HepG2 (cell line): ENCODE measurements around the gene PSORS1C2. TPM values are rescaled to one million over a fixed set of nuclear protein-coding genes. Genes with fewer than 3 reads are reported as not detected.

Experiments used
- ATAC-seq: fragments of 200-7000 bp; cut with Tn5 transposase; 3 replicates; pipeline ENCODE4 v1.9.1; 2020; ENCODE audit warnings: mild to moderate bottlenecking, moderate library complexity
- Bru-seq: library from RNA; stranded (reverse); fragments of 400-500 nt; gene quantifications from one replicate; lab custom pipeline; 2021; lab: Mats Ljungman, UMichigan
- BruChase-seq, 2 experiments: library from RNA; stranded (reverse); fragments of 400-500 nt; gene quantifications; one replicate each; lab custom pipeline; 2021; lab: Mats Ljungman, UMichigan
- BruUV-seq: library from RNA; stranded (reverse); fragments of 400-500 nt; replicated peaks from 2 replicates; lab custom pipeline; 2021; lab: Mats Ljungman, UMichigan
- CTCF ChIA-PET: fragments of 300-600 bp; formaldehyde crosslinking; extraction: SDS; loops from one replicate; lab custom pipeline; 2021; ENCODE audit warnings: low total read pairs, inconsistent platforms, low intra/inter-chr PET ratio; lab: Yijun Ruan, JAX
- POLR2A ChIA-PET: fragments of 350-600 bp; sonication (Branson Sonifier 250); formaldehyde crosslinking; loops from one replicate; lab custom pipeline; 2020; ENCODE audit warnings: antibody characterized with exemption, inconsistent platforms; lab: Yijun Ruan, JAX
- DNase-seq: peaks from one replicate; pipeline ENCODE4 v3.0.0-alpha.2; 2015; ENCODE audit warnings: low spot score
- FAIRE-seq: peaks from 3 replicates; lab custom pipeline; 2011; peaks lifted over from hg19 to GRCh38; lab: Jason Lieb, UNC
- H2AFZ ChIP-seq: one replicate; pipeline ENCODE4 v1.6.1; 2011; ENCODE audit warnings: low read length, inconsistent platforms
- H3K27ac ChIP-seq: fragments of 300-600 bp; 3 replicates; pipeline ENCODE4 v1.8.0; 2011; ENCODE audit warnings: mixed run types, mild to moderate bottlenecking, mixed read lengths, low read length, inconsistent platforms; ENCODE audit not compliant: insufficient read depth; ENCODE audit errors: extremely low read length
- H3K27me3 ChIP-seq, 2 experiments: fragments of 200-600 bp in 1 of 2; 2 replicates in 1 of 2; 3 replicates in 1 of 2; pipeline versions ENCODE4 v1.6.0 to v1.8.0; 2011; ENCODE audit warnings: low read length in 2 of 2, mild to moderate bottlenecking in 2 of 2, moderate library complexity in 2 of 2, inconsistent platforms in 1 of 2; ENCODE audit not compliant: insufficient read depth in 2 of 2, control insufficient read depth in 1 of 2
- H3K36me3 ChIP-seq, 2 experiments: fragments of 200-600 bp in 1 of 2; replicated peaks in 1 of 2; 2 replicates in 1 of 2; 3 replicates in 1 of 2; pipeline versions ENCODE4 v1.5.1 to v1.8.0; 2011; ENCODE audit warnings: low read length in 2 of 2, inconsistent platforms in 1 of 2; ENCODE audit not compliant: insufficient read depth in 2 of 2, control insufficient read depth in 1 of 2
- H3K4me1 ChIP-seq: 2 replicates; pipeline ENCODE4 v1.5.1; 2012; ENCODE audit warnings: low read length, inconsistent platforms; ENCODE audit not compliant: insufficient read depth
- H3K4me2 ChIP-seq: 2 replicates; pipeline ENCODE4 v1.6.0; 2011; ENCODE audit warnings: low read depth, low read length, inconsistent platforms
- H3K4me3 ChIP-seq, 3 experiments: fragments of 200-600 bp in 1 of 3; sonication (generic), shearing (Covaris generic) in 1 of 3; replicated peaks in 1 of 3; 2 replicates each; pipeline ENCODE4 v1.5.1; 2011 to 2016; ENCODE audit warnings: low read length in 3 of 3, inconsistent platforms in 2 of 3, low read depth in 2 of 3, mild to moderate bottlenecking in 2 of 3, control low read depth in 1 of 3, mixed read lengths in 1 of 3; ENCODE audit not compliant: insufficient read depth in 1 of 3
- H3K79me2 ChIP-seq: one replicate; pipeline ENCODE4 v1.6.1; 2011; ENCODE audit warnings: low read length, inconsistent platforms; ENCODE audit not compliant: insufficient read depth
- H3K9ac ChIP-seq: 2 replicates; pipeline ENCODE4 v1.6.0; 2011; ENCODE audit warnings: mild to moderate bottlenecking, low read depth, low read length, inconsistent platforms; ENCODE audit not compliant: insufficient read depth
- H3K9me3 ChIP-seq: 2 replicates; pipeline ENCODE4 v1.5.1; 2012; ENCODE audit warnings: mild to moderate bottlenecking, low read length
- H4K20me1 ChIP-seq: 2 replicates; pipeline ENCODE4 v1.6.0; 2011; ENCODE audit warnings: inconsistent platforms, mild to moderate bottlenecking, low read length, moderate library complexity; ENCODE audit not compliant: insufficient read depth
- ATF4 ChIP-seq, 2 experiments: fragments of 450-650 bp in 1 of 2; sonication (generic) in 1 of 2; formaldehyde crosslinking; IDR thresholded peaks; 2 replicates each; pipeline versions ENCODE4 v1.5.0 to v1.8.0; 2020 to 2022; ENCODE audit warnings: mild to moderate bottlenecking in 1 of 2, missing genetic modification reagents in 1 of 2
- IKZF5 ChIP-seq: IDR thresholded peaks from 2 replicates; pipeline ENCODE4 v1.6.1; 2018; ENCODE audit warnings: missing genetic modification reagents, mild to moderate bottlenecking, missing compliant biosample characterization
- RARG ChIP-seq: sonication (generic); formaldehyde crosslinking; IDR thresholded peaks from 2 replicates; pipeline ENCODE4 v1.4.0; 2020; ENCODE audit warnings: low read depth, mild to moderate bottlenecking, missing genetic modification reagents
- SUZ12 ChIP-seq: fragments of 150-350 bp; IDR thresholded peaks from 2 replicates; pipeline ENCODE4 v1.6.1; 2014; ENCODE audit warnings: low read depth, low read length
- ZFP82 ChIP-seq: sonication (generic); formaldehyde crosslinking; IDR thresholded peaks from 2 replicates; pipeline ENCODE4 v1.5.1; 2020; ENCODE audit warnings: mild to moderate bottlenecking, missing genetic modification reagents, borderline replicate concordance
- ZNF512 ChIP-seq: sonication (generic); formaldehyde crosslinking; IDR thresholded peaks from 2 replicates; pipeline ENCODE4 v1.4.0; 2020; ENCODE audit warnings: mild to moderate bottlenecking, missing genetic modification reagents
- ZNF572 ChIP-seq: sonication (generic); formaldehyde crosslinking; IDR thresholded peaks from 2 replicates; pipeline ENCODE4 v1.5.1; 2020; ENCODE audit warnings: mild to moderate bottlenecking, missing genetic modification reagents
- WGBS: methylation state at CpG from one replicate; pipeline ENCODE4 v1.1.6; 2017; ENCODE audit warnings: low lambda C conversion rate; 5-methylcytosine and 5-hydroxymethylcytosine counted together
- in situ Hi-C: cut with HindIII; loops from 2 replicates; pipeline ENCODE4 v1.10.0; 2017; ENCODE audit warnings: low pct_unique_long_range_greater_than_20kb; ENCODE audit not compliant: extremely low pct_ligation_motif_present
- intact Hi-C: fragments of 100-400 bp; cut with micrococcal nuclease; formaldehyde crosslinking; loops from one replicate; pipeline ENCODE4 v1.10.0; 2022; ENCODE audit not compliant: unreplicated experiment
- long read RNA-seq, 2 experiments: library from RNA in 1 of 2; library from polyadenylated mRNA in 1 of 2; stranded (forward) in 1 of 2; unstranded in 1 of 2; transcript quantifications; one replicate each; pipeline ENCODE4 v2.0.0, GENCODE V29; 2019 to 2022
- polyA minus RNA-seq, 3 experiments: library from RNA; depleted of rRNA, polyadenylated mRNA; stranded (reverse); fragments of >200 nt; gene quantifications; 2 replicates each; pipeline ENCODE4 v1.2.3, GENCODE V29; 2011; ENCODE audit warnings: low replicate concordance in 1 of 3
- polyA plus RNA-seq, 8 experiments: library from polyadenylated mRNA; depleted of rRNA in 3 of 8; stranded (reverse) in 7 of 8; unstranded in 1 of 8; fragments of >200 nt; fragmentation: Illumina TruSeq in 4 of 8; extraction: Trizol in 4 of 8; gene quantifications; 2 replicates each; pipeline versions ENCODE4 v1.2.1 to v1.2.3, GENCODE V29; 2011 to 2016; ENCODE audit warnings: low read depth in 4 of 8, missing spikeins in 1 of 8, mixed read lengths in 1 of 8; ENCODE audit not compliant: insufficient read depth in 1 of 8
- total RNA-seq, 5 experiments: library from RNA; depleted of rRNA; stranded (reverse); fragments of >200 nt; fragmentation: Illumina TruSeq; extraction: Trizol; gene quantifications; 2 replicates each; pipeline ENCODE4 v1.2.3, GENCODE V29; 2016; ENCODE audit warnings: low read depth in 1 of 5
- TF ChIP-seq, protein P1 (sequence below): sonication (generic); formaldehyde crosslinking; IDR thresholded peaks from 2 replicates; pipeline ENCODE4 v1.4.0; 2020; ENCODE audit warnings: mild to moderate bottlenecking, missing genetic modification reagents

Gene PSORS1C2
- total RNA-seq (2016; rRNA removed; fragmentation: Illumina TruSeq; extraction: Trizol) (not detected in 2 replicates), polyA plus RNA-seq (2011; rRNA removed) (not detected in 2 replicates), polyA minus RNA-seq (2011; rRNA and poly(A)+ RNA removed; ENCODE audit: low replicate concordance) (not detected in 2 replicates), Bru-seq, nascent RNA (not detected), BruChase-seq, experiment 1, labeled RNA remaining after a 6-hour chase (not detected), BruChase-seq, experiment 2, labeled RNA remaining after a 2-hour chase (not detected)
- total RNA-seq (2016; cell fraction: cytosol; rRNA removed; fragmentation: Illumina TruSeq; extraction: Trizol; ENCODE audit: low read depth) = not detected in 2 replicates
- not detected in 2 replicates for total RNA-seq (2016; cell fraction: insoluble cytoplasmic fraction; rRNA removed; fragmentation: Illumina TruSeq; extraction: Trizol)
- total RNA-seq (2016; cell fraction: membrane; rRNA removed; fragmentation: Illumina TruSeq; extraction: Trizol) = not detected in 2 replicates
- total RNA-seq (2016; cell fraction: nucleus; rRNA removed; fragmentation: Illumina TruSeq; extraction: Trizol) = not detected in 2 replicates
- polyA plus RNA-seq (2011; cell fraction: cytosol; rRNA removed) = not detected in 2 replicates
- polyA plus RNA-seq (2011; cell fraction: nucleus; rRNA removed) = not detected in 2 replicates
- not detected in 2 replicates for polyA plus RNA-seq (2012)
- not detected in 2 replicates for polyA plus RNA-seq (2016; cell fraction: cytosol; fragmentation: Illumina TruSeq; extraction: Trizol; ENCODE audit: low read depth)
- not detected in 2 replicates for polyA plus RNA-seq (2016; cell fraction: insoluble cytoplasmic fraction; fragmentation: Illumina TruSeq; extraction: Trizol; ENCODE audit: low read depth)
- polyA plus RNA-seq (2016; cell fraction: membrane; fragmentation: Illumina TruSeq; extraction: Trizol; ENCODE audit: low read depth) = not detected in 2 replicates
- not detected in 2 replicates for polyA plus RNA-seq (2016; cell fraction: nucleus; fragmentation: Illumina TruSeq; extraction: Trizol; ENCODE audit: insufficient read depth, low read depth)
- polyA minus RNA-seq (2011; cell fraction: cytosol; rRNA and poly(A)+ RNA removed) = not detected in 2 replicates
- not detected in 2 replicates for polyA minus RNA-seq (2011; cell fraction: nucleus; rRNA and poly(A)+ RNA removed)
- long read RNA-seq, experiment 1 = 0 reads
- long read RNA-seq, experiment 2 = 0 reads

DNA sequence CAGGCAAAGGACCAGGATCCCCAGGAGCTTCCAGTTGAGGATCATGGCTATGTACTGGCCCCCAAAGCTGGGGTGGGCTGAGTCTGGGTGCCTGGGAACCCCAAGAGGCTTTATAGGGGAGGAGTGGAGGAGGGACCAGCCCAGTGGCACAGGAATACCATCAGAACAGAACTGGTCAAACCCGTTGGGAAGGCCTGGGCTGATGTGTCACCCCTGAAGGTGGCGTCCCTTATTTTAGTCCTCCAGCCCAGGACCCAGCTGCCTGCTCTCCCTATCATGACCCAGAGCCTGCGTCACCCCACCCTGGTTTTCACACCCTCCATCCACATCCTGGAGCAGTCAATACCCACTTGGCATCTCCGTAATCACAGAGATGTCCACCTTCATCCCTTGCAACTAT is at the start of gene PSORS1C2:
TSS of gene PSORS1C2 (minus strand) at position 85 of the 400 bp plus-strand sequence. CDS start at position 45, 40 bp downstream.
- ChIA-PET CTCF (interaction anchor here (2.8 to 3.9 kb wide), 2 partner anchors 54 to 228 kb away, joined by 16 to 110 read pairs; no protein-coding TSS in a partner anchor), POLR2A (no interaction called here)
- in situ Hi-C loops = loop anchor here (5.0 kb wide), 2 partner anchors 53 to 228 kb away; no protein-coding TSS in a partner anchor
- Histone ChIP-seq H2AFZ (no peak within 1 kb of the TSS), H3K27me3 (0 out of 5 replicates have a peak, but pooled peaks cover 0 to 4% of the 10 kb centered on the region in 2 experiments), H3K27ac (no peak within 1 kb of the TSS), H3K36me3 (peaks cover 0 to 7% of the 10 kb centered on the region in 2 experiments; a peak in 1 of 5 replicates), H3K4me3 (peak within 1 kb of the TSS in 1 of 3 experiments; percentile 55; a peak in 2 of 6 replicates), H3K4me1 (peaks cover 7% of the 10 kb centered on the region), H3K9me3 (no peaks in the 10 kb centered on the region), H3K79me2 (no peaks in the 10 kb centered on the region), H3K9ac (no peak within 1 kb of the TSS; the same call in 1 of the 2 replicates), H3K4me2 (peak within 1 kb of the TSS; percentile 98), H4K20me1 (no peaks in the 10 kb centered on the region)
- 86% methylated on average over 3 of the region's 4 CpGs for WGBS
- no TSS peak for BruUV-seq
- no peak for ATAC-seq
- no peak for DNase-seq
- intact Hi-C loops = no loop called here
- FAIRE-seq = no peak
- TF ChIP-seq IKZF5 (CRISPR knock-in tag) = no peak
- TF ChIP-seq, protein P1, sequence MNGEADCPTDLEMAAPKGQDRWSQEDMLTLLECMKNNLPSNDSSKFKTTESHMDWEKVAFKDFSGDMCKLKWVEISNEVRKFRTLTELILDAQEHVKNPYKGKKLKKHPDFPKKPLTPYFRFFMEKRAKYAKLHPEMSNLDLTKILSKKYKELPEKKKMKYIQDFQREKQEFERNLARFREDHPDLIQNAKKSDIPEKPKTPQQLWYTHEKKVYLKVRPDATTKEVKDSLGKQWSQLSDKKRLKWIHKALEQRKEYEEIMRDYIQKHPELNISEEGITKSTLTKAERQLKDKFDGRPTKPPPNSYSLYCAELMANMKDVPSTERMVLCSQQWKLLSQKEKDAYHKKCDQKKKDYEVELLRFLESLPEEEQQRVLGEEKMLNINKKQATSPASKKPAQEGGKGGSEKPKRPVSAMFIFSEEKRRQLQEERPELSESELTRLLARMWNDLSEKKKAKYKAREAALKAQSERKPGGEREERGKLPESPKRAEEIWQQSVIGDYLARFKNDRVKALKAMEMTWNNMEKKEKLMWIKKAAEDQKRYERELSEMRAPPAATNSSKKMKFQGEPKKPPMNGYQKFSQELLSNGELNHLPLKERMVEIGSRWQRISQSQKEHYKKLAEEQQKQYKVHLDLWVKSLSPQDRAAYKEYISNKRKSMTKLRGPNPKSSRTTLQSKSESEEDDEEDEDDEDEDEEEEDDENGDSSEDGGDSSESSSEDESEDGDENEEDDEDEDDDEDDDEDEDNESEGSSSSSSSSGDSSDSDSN (CRISPR knock-in tag) = no peak
- no peak for TF ChIP-seq ZNF512 (CRISPR knock-in tag)
- TF ChIP-seq SUZ12 = no peak
- no peak for TF ChIP-seq ATF4 (CRISPR knock-in tag; IDR thresholded peaks at IDR 0.05)
- TF ChIP-seq ZFP82 (CRISPR knock-in tag) = no peak
- TF ChIP-seq ZNF572 = no peak
- no peak for TF ChIP-seq RARG
